Measurements from ENCODE around the gene DUSP6.
A peak's percentile ranks its signal among the peaks of the same experiment; 100 is the strongest.

DUSP6 gene

GRCh38 chr12:89327486-89328094 lies 24.7 kb downstream of the DUSP6 start:
- DNase-seq, result no peak

DNA sequence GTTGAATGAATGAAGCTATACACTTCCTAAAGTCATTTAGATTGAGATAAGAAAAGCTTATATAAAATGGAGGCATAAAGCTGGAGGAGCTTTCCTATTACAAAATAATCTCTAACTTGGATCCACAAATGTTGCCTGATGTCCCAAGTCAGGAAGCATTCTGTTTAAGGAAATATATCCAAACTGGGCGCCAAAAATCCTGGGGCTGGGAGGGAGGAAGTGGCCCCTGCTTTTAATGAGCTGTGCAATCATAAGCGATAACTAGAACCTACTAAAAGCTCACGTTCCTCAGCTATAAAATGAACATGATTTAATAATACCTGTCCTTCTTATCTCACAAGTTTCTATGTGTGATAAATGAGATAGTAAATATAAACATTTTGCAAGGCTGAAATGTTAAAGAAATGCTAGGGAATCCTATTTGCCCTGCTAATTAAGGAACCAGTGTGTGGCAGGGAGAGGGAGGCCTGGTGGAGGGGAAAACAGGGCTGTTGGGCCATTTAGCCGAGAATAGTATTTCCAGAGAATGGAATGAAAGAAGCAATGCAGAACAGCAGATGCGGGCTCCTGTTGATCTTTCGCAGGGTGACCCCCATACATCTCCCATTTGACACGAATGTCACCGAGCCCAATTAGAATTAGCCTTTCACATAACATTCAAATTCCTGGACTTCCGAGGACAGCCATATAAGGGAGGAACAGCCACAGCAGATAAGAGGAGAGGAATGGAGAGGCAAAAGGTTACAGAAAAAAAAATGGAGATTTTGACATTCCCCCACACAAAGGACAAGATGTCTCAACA lies 25.9 kb downstream of the DUSP6 start:
- no peak for DNase-seq

DNA sequence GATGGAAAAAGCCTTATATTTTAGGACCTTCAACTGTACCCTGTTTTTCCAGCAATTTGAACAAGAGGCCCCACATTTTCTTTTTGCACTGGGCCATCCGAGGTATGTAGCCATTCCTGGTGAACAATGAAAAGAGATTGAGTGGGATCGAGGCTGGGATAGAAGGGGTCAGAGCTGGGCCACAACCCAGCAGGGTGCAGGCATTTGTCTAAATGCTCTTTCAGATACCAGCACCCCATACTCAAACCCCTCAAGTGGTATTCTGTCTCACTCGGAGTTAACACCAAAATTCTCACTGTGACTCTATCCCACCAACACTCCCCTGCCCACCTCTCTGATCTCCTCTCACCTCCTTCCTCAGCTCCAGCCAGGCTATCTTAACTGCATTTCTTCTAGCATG lies 26.8 kb downstream of the DUSP6 start:
- DNase-seq, result no peak

- DNase-seq, result no peak
Observed at GRCh38 chr12:89324437-89324836, 27.9 kb downstream of the DUSP6 start.

DNA sequence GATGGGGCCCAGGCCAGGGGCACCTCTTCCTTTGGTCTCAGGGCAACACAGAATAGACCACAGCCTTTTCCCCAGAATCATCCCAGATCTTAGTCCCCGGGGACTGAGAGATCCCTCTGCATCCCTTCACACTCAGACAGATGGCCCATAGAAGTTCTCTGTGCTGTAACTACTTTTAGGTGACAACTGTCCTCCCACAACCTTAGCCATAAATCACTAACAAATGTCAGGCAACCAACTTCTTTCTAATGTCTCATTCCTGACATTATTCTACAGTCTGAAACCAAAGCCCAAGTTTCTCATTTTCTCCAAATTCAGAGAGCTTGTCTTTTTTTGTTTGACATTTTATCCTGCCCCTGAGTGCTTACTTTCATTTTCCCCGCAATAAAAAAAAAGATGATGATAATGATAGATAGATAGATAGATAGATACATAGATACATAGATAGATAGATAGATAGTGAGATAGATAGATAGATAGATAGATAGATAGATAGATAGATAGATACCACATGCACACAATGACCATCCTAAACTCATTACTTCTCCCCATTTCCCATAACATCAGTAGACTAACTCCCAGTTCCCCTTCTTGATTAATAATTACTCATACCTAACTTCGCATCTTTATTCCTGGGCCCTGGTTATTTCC lies 28.6 kb downstream of the DUSP6 start:
- DNase-seq, result no peak

DNA sequence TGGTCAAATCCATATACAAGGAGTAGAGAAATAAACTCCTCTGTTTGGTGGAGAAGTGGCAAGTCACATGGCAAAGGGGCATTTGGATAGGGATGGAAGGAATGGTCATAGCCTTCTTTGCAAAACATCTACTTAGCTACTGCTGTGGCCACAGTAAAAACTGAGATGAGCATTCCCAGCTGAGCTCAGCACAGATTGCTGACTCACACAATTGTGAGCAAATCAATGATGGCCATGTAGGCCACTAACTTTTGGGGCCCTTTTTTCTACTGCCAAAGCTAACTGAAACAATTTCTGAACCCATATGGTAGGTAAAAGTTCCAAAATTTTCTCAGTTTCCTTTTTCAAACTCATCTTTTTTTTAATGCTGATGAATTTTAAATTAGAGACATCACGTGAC lies 31.6 kb downstream of the DUSP6 start:
- DNase-seq, result no peak

DNA sequence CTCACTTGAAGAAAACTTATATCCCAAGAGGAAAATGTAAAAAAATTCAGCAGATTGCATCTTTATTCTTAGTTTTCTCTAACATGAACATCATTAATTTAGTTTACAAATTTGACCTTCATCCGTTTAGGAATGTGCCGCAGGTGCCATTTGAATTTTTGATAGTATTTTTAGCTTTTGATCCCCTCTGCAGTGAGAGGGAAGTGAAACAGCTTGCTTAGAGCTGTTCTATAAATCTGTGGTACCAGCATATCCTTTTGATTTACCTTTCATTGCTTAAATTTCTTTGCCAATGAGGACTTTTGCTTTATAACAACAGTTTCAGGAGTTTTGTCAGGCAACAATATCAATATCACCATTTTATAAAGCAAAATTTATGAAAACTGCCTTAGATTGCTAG lies 32.7 kb downstream of the DUSP6 start:
- DNase-seq, result no peak

DNA sequence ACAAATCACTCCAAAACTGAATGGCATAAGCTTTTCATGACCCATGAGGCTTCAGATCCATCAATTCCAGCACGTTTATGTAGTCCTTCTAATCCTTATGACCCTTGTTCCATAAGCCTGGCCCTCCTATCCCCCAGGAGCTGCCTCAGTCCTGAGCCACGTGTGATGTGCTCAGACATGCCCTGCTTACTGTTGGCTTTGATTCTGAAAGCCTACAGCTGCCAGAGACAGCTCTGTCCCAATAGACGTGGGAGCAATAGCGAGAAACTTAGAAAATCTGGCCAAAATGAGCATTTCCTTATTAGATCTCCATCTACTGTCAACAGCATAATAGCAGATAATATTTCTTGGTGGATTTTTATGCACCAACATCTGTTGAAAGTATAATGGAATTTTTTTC lies 33.2 kb downstream of the DUSP6 start:
- DNase-seq, result no peak

DNA sequence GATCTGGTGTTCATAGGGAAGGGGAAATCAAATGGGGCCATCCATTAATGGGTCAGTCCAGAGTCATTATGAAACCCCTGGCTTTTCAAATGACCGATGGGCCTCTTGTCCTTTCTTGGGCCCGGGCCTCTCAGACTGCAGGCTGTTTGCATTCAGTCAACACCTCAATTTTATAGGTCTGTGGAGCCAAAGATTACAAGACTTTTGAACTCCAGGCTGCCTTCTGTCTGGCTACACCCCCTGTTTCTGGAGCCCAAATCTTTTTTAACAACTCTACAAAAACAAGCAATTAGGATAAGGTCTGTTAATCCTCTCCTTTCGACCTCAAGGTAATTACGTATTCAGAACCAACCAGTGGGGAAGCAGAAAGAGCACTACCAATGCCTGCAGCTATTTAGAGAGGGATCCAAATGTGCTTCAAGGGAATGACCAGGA lies 35.6 kb downstream of the DUSP6 start:
- DNase-seq, result no peak

GRCh38 chr12:89314060-89314761 lies 38.1 kb downstream of the DUSP6 start:
- no peak for DNase-seq

DNA sequence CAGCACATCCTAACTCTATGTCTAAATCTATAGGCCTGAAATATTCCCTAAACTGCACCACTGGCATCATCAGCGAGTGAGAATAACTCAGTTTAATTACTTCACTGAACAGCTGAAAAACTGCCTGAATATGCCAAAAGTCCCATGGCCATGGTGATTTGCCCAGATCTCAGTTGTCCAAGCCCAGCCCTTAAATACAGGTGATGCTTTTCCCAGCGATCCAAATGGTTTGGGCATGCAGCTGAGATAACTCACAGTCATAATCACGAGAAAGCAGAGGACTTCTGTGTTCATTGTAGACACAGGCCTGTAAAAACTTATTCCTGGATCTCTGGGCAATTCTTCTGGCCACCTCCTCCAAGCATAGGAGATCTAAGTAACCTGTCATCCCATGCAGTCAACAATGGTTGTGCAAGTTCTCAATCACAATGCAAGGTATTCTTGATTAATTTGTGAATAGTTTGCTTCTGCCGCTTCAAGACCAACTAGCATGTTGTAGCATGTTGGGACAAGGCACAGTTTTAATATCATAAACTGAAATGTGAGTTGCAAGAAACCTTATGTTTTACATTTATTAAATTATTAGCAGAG lies 40.5 kb downstream of the DUSP6 start:
- DNase-seq, result no peak

GRCh38 chr12:89309815-89310214 lies 42.5 kb downstream of the DUSP6 start:
- no peak for DNase-seq

DNA sequence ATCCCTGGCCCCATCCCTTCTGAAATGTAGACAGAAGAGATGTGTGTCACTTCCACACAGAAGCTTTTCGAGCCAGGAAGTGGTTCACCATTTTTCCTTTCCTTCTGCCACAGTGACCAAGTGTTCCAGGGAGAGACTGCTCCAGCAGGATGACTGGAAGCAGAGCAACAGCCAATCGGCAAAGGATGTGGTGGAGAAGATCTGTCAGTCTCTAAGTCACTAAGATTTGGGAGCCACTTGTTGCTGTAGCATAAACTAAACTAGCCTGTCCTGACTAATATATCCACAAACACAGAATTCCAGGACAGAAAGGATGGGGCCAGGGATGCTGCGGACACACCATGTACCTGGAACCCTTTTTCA lies 42.9 kb downstream of the DUSP6 start:
- peak; percentile 8 for DNase-seq

DNA sequence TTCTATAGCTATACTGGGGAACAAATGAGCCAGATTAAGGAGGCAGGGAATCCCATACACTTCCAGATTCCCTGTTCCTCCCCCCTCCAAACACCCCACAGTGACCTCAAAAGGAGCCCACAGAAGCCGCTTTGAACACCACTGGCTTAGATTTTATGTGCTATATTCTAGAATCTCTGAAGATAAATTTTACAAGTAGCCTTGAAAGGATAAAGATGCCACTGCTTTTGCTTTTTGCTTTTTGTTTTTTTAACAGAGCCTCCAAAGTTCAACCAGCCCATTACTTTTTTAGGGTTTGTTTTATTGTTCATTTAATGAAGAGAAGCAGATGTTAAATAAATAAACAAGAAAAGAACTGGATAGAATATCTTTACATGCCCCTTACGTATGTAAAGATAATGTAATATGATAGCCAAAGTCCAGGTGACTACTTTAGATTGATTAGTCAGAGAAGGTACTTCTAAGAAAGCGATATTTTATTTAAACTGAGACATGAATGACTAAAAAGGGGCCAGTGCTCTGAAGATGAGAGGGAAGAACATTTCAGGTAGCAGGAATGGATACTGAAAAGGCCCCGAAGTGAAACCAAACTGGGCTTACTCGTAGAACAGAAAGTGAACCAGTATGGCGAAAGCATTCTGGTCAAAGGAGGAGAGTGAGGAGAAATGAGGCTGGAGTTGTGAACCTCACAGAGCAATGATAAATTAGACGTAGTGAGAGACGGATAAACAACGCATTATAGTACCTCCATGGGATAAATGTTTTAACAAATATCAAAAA lies 44.6 kb downstream of the DUSP6 start:
- no peak for DNase-seq

DNA sequence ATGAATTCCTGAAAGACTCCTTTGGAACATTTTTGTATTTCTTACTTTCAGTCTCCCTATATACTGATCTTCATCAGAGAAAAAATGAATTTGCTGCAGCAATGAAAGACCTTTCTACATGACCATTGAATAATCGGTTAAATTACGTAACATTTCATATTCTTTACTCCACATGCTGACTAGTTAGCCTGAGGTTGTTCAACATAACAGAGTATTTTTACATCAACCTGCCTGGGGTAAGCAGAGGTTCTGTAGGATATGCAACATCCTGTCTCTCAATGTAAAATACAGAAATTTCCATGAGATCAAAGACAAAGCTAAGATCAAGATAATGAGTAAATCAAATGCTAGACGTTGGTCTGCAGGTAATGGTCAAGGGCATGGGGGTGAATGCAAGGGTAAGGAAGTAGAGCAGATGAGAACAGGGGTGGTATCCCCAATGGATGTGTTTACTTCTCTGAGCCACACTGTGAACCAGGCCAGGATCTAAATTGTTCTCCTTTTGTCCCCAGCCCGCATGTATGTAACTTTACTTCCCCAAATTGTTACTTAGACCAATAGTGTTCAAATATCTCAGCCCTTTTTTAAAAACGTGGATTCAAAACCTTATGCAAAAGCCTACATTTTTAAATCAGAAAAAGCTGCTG lies 45.4 kb downstream of the DUSP6 start:
- no peak for DNase-seq

GRCh38 chr12:89305373-89305772 lies 46.9 kb downstream of the DUSP6 start:
- no peak for DNase-seq

DNA sequence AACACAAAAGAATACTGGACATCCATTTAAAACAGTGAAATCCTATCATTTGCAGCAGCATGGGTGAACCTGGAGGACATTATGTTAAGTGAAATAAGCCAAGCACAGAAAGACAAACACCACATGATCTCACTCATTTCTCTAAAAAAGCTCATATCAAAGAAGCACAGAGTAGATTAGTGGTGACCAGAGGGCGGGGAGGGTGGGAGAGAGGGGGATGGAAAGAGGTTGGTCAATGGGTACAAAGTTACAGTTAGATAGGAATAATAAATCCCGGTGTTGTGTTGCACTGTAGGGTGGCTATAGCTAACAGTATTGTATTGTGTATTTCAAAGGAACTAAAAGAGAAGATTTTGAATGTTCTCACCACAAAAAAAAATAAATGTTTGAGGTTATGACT lies 52.4 kb downstream of the DUSP6 start:
- no peak for DNase-seq

DNA sequence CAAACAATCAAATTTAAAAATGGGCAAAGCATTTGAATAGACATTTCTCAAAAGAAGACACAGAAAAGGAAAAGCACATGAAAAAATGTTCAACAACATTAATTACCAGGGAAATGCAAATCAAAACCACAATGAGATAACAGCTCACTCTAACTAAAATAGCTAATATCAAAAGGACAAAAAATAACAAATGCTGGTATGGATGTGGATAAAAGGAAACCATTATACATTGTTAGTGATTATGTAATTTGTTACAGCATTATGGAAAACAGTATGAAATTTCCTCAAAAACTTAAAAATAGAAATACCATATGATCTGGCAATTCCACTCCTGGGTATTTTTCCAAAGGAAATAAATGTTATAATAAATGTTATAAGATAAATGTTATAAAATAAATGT lies 52.9 kb downstream of the DUSP6 start:
- no peak for DNase-seq

Measured in EL (cell line).